HepG2 (cell line): ENCODE measurements around the gene MLN. TPM values are rescaled to one million over a fixed set of nuclear protein-coding genes. Genes with fewer than 3 reads are reported as not detected.

Source experiments
- DR1 ChIP-seq: sonication (generic); formaldehyde crosslinking; IDR thresholded peaks from 2 replicates; pipeline ENCODE4 v1.8.0; 2021; ENCODE audit warnings: mild to moderate bottlenecking, missing genetic modification reagents, inconsistent platforms
- GABPA ChIP-seq, 2 experiments: IDR thresholded peaks; 2 replicates each; pipeline ENCODE4 v1.6.1; 2011 to 2016; ENCODE audit warnings: low read depth in 2 of 2, low read length in 1 of 2, missing biosample characterization in 1 of 2, missing genetic modification characterization in 1 of 2
- NPAS2 ChIP-seq: sonication (generic); formaldehyde crosslinking; IDR thresholded peaks from 2 replicates; pipeline ENCODE4 v1.8.0; 2022; ENCODE audit warnings: mild to moderate bottlenecking, missing genetic modification reagents, borderline replicate concordance
- NR1H2 ChIP-seq: sonication (generic); formaldehyde crosslinking; IDR thresholded peaks from 2 replicates; pipeline ENCODE4 v1.8.1; 2022; ENCODE audit warnings: low read depth, missing genetic modification reagents, borderline replicate concordance
- POLR2AphosphoS5 ChIP-seq: IDR thresholded peaks from 2 replicates; pipeline ENCODE4 v1.6.1; 2012; ENCODE audit warnings: low read depth, low read length
- SATB2 ChIP-seq: sonication (generic); formaldehyde crosslinking; IDR thresholded peaks from 2 replicates; pipeline ENCODE4 v1.5.0; 2020; ENCODE audit warnings: missing genetic modification reagents
- SMYD3 ChIP-seq: sonication (generic); formaldehyde crosslinking; IDR thresholded peaks from 2 replicates; pipeline ENCODE4 v1.8.1; 2023; ENCODE audit warnings: mild to moderate bottlenecking, missing genetic modification reagents
- TBP ChIP-seq: sonication (generic); formaldehyde crosslinking; IDR thresholded peaks from 2 replicates; pipeline ENCODE4 v1.5.0; 2020; ENCODE audit warnings: missing genetic modification reagents
- ZNF460 ChIP-seq: sonication (generic); formaldehyde crosslinking; IDR thresholded peaks from 2 replicates; pipeline ENCODE4 v1.5.1; 2020; ENCODE audit warnings: missing genetic modification reagents, mild to moderate bottlenecking, borderline replicate concordance
- ZNF75D ChIP-seq: sonication (generic); formaldehyde crosslinking; IDR thresholded peaks from 2 replicates; pipeline ENCODE4 v1.8.1; 2023; ENCODE audit warnings: missing genetic modification reagents, mild to moderate bottlenecking, borderline replicate concordance
- polyA plus RNA-seq, 8 experiments: library from polyadenylated mRNA; depleted of rRNA in 3 of 8; stranded (reverse) in 7 of 8; unstranded in 1 of 8; fragments of >200 nt; fragmentation: Illumina TruSeq in 4 of 8; extraction: Trizol in 4 of 8; gene quantifications; 2 replicates each; pipeline versions ENCODE4 v1.2.1 to v1.2.3, GENCODE V29; 2011 to 2016; ENCODE audit warnings: low read depth in 4 of 8, missing spikeins in 1 of 8, mixed read lengths in 1 of 8; ENCODE audit not compliant: insufficient read depth in 1 of 8
- total RNA-seq, 5 experiments: library from RNA; depleted of rRNA; stranded (reverse); fragments of >200 nt; fragmentation: Illumina TruSeq; extraction: Trizol; gene quantifications; 2 replicates each; pipeline ENCODE4 v1.2.3, GENCODE V29; 2016; ENCODE audit warnings: low read depth in 1 of 5
- TF ChIP-seq, protein P1 (sequence below): sonication (generic); formaldehyde crosslinking; IDR thresholded peaks from 2 replicates; pipeline ENCODE4 v1.5.0; 2020; ENCODE audit warnings: missing genetic modification reagents
- TF ChIP-seq, protein P2 (sequence below), 2 experiments: fragments of 450-650 bp in 1 of 2; sonication (generic) in 1 of 2; formaldehyde crosslinking; IDR thresholded peaks; 2 replicates each; pipeline versions ENCODE4 v1.5.0 to v1.8.0; 2020 to 2022; ENCODE audit warnings: mild to moderate bottlenecking in 1 of 2, missing genetic modification reagents in 1 of 2
- TF ChIP-seq, protein P3 (sequence below): sonication (generic); formaldehyde crosslinking; IDR thresholded peaks from 2 replicates; pipeline ENCODE4 v1.8.0; 2022; ENCODE audit warnings: mild to moderate bottlenecking, missing genetic modification reagents, borderline replicate concordance
- TF ChIP-seq, protein P4 (sequence below): sonication (generic); formaldehyde crosslinking; IDR thresholded peaks from 2 replicates; pipeline ENCODE4 v1.5.1; 2020; ENCODE audit warnings: mild to moderate bottlenecking, moderate library complexity, missing genetic modification reagents
- TF ChIP-seq, protein P5 (sequence below): sonication (generic); formaldehyde crosslinking; IDR thresholded peaks from 2 replicates; pipeline ENCODE4 v1.4.0; 2020; ENCODE audit warnings: low read depth, missing genetic modification reagents
- TF ChIP-seq, protein P6 (sequence below): sonication (generic); formaldehyde crosslinking; IDR thresholded peaks from 2 replicates; pipeline ENCODE4 v1.9.0; 2022; ENCODE audit warnings: low read depth, missing genetic modification reagents

MLN gene
- total and polyA plus RNA-seq, 2 of the 13 experiments (the other 11 are each of a cell fraction or from before 2014, with no cell fraction given) = not detected

DNA sequence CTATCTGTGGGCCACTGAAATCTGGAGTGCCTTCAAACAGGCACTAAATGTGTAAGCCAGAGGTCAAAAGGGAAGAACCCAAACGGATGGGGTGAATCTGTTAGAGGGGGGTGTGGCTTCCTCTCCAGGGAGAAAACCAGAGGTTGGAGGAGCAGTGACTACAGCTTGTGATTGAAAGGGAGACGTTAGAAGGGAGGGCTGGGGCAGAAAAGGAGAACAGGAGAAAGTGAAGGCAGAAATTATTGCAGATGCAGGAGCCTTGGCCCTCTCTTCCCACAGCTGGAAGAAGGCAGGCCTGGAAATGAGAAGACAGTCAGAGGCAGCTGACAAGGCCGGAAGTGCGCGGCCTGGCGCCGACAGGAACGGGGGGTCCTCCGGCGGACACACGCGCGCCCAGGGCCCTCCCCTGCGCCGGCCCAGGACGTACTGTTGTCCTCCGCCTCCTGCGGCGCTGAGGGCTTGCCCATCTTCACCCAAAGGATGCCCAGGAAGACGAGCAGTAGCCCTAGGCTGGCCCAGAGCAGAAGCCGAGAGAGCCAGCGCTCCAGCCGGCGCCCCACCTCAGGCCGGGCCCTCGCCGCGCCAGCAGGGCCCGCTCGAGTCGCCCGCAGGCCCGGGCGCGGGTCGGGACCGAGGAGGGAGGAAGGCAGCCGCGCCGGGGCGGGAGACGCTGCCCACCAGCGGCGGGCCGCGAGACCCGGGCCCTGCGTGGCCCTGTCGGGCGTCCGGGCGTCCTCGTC, 15.7 kb downstream of the MLN start (continued):
- TF ChIP-seq, protein P1, sequence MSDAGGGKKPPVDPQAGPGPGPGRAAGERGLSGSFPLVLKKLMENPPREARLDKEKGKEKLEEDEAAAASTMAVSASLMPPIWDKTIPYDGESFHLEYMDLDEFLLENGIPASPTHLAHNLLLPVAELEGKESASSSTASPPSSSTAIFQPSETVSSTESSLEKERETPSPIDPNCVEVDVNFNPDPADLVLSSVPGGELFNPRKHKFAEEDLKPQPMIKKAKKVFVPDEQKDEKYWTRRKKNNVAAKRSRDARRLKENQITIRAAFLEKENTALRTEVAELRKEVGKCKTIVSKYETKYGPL (CRISPR knock-in tag) = no peak
- TF ChIP-seq TBP (CRISPR knock-in tag) = no peak
- TF ChIP-seq, protein P2, sequence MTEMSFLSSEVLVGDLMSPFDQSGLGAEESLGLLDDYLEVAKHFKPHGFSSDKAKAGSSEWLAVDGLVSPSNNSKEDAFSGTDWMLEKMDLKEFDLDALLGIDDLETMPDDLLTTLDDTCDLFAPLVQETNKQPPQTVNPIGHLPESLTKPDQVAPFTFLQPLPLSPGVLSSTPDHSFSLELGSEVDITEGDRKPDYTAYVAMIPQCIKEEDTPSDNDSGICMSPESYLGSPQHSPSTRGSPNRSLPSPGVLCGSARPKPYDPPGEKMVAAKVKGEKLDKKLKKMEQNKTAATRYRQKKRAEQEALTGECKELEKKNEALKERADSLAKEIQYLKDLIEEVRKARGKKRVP (CRISPR knock-in tag; IDR thresholded peaks at IDR 0.05) = no peak
- TF ChIP-seq POLR2AphosphoS5 = peak; percentile 57; the same call in 1 of the 2 replicates
- TF ChIP-seq NR1H2 = no peak
- TF ChIP-seq, protein P3, sequence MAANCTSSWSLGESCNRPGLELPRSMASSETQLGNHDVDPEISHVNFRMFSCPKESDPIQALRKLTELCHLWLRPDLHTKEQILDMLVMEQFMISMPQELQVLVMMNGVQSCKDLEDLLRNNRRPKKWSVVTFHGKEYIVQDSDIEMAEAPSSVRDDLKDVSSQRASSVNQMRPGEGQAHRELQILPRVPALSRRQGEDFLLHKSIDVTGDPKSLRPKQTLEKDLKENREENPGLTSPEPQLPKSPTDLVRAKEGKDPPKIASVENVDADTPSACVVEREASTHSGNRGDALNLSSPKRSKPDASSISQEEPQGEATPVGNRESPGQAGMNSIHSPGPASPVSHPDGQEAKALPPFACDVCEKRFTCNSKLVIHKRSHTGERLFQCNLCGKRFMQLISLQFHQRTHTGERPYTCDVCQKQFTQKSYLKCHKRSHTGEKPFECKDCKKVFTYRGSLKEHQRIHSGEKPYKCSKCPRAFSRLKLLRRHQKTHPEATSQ (CRISPR knock-in tag) = peak; percentile 78; the same call in 1 of the 2 replicates
- TF ChIP-seq SMYD3 (CRISPR knock-in tag) = no peak
- TF ChIP-seq DR1 = no peak
- TF ChIP-seq ZNF460 (CRISPR knock-in tag) = no peak
- peak; percentile 87 for TF ChIP-seq GABPA (IDR thresholded peaks at IDR 0.05; ENCODE audit: low read depth, low read length)
- TF ChIP-seq GABPA (CRISPR knock-in tag; IDR thresholded peaks at IDR 0.05; ENCODE audit: low read depth) = peak; percentile 85
- no peak for TF ChIP-seq ZNF75D
- TF ChIP-seq, protein P4, sequence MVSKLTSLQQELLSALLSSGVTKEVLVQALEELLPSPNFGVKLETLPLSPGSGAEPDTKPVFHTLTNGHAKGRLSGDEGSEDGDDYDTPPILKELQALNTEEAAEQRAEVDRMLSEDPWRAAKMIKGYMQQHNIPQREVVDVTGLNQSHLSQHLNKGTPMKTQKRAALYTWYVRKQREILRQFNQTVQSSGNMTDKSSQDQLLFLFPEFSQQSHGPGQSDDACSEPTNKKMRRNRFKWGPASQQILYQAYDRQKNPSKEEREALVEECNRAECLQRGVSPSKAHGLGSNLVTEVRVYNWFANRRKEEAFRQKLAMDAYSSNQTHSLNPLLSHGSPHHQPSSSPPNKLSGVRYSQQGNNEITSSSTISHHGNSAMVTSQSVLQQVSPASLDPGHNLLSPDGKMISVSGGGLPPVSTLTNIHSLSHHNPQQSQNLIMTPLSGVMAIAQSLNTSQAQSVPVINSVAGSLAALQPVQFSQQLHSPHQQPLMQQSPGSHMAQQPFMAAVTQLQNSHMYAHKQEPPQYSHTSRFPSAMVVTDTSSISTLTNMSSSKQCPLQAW (CRISPR knock-in tag) = no peak
- TF ChIP-seq, protein P5, sequence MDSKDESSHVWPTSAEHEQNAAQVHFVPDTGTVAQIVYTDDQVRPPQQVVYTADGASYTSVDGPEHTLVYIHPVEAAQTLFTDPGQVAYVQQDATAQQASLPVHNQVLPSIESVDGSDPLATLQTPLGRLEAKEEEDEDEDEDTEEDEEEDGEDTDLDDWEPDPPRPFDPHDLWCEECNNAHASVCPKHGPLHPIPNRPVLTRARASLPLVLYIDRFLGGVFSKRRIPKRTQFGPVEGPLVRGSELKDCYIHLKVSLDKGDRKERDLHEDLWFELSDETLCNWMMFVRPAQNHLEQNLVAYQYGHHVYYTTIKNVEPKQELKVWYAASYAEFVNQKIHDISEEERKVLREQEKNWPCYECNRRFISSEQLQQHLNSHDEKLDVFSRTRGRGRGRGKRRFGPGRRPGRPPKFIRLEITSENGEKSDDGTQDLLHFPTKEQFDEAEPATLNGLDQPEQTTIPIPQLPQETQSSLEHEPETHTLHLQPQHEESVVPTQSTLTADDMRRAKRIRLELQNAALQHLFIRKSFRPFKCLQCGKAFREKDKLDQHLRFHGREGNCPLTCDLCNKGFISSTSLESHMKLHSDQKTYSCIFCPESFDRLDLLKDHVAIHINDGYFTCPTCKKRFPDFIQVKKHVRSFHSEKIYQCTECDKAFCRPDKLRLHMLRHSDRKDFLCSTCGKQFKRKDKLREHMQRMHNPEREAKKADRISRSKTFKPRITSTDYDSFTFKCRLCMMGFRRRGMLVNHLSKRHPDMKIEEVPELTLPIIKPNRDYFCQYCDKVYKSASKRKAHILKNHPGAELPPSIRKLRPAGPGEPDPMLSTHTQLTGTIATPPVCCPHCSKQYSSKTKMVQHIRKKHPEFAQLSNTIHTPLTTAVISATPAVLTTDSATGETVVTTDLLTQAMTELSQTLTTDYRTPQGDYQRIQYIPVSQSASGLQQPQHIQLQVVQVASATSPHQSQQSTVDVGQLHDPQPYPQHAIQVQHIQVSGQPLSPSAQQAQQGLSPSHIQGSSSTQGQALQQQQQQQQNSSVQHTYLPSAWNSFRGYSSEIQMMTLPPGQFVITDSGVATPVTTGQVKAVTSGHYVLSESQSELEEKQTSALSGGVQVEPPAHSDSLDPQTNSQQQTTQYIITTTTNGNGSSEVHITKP = peak; percentile 65; the same call in 1 of the 2 replicates
- TF ChIP-seq NPAS2 (CRISPR knock-in tag) = no peak
- TF ChIP-seq SATB2 = no peak
- TF ChIP-seq, protein P6, sequence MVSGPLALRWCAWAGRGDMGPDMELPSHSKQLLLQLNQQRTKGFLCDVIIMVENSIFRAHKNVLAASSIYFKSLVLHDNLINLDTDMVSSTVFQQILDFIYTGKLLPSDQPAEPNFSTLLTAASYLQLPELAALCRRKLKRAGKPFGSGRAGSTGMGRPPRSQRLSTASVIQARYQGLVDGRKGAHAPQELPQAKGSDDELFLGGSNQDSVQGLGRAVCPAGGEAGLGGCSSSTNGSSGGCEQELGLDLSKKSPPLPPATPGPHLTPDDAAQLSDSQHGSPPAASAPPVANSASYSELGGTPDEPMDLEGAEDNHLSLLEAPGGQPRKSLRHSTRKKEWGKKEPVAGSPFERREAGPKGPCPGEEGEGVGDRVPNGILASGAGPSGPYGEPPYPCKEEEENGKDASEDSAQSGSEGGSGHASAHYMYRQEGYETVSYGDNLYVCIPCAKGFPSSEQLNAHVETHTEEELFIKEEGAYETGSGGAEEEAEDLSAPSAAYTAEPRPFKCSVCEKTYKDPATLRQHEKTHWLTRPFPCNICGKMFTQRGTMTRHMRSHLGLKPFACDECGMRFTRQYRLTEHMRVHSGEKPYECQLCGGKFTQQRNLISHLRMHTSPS (CRISPR knock-in tag) = no peak
